Measurements from ENCODE around the gene LTBR. TPM values are rescaled to one million over a fixed set of nuclear protein-coding genes. Genes with fewer than 3 reads are reported as not detected.

LTBR gene
- total RNA-seq, 1 experiment from 2014 or later = 4.8 TPM

DNA sequence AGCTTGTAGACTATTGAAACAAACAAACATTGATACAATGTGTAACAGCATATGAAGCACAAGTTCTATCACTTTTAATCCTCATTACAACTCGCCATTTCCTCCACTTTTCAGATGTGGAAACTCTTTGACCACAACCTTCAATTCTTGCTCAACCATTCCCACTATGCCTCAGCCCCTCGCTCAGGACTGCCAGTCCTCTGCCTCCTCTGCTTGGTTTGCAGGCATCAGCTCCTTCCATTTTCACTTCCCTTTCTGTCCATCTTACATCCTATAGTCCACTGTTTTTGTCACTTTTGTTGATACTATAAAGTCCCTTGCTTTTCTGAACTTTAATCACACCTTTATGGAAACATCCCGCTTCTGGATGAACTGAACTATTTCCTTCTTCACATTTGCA, 32.6 kb downstream of the LTBR start:
- Histone ChIP-seq H4K5ac (ENCODE audit: insufficient read length, low read depth, low read length) (no peak overlapping the region), H3K18ac (ENCODE audit: insufficient read length, low read depth, low read length) (no peak overlapping the region), H2BK120ac (ENCODE audit: low read depth, low read length, poor library complexity, severe bottlenecking) (no peak overlapping the region), H3K14ac (ENCODE audit: insufficient read depth, low read length) (no peak overlapping the region), H3K9me3 (ENCODE audit: control insufficient read depth, low read depth, low read length) (no peaks in the 10 kb centered on the region), H3K4me2 (ENCODE audit: insufficient read depth, insufficient read length, low read length) (no peak overlapping the region), H3K79me2 (ENCODE audit: insufficient read depth, low read length) (no peaks in the 10 kb centered on the region), H2BK5ac (ENCODE audit: insufficient read length, low read length) (no peak overlapping the region), H2AK5ac (ENCODE audit: insufficient read length, low read length) (no peak overlapping the region), H3K79me1 (ENCODE audit: insufficient read depth, low read depth, low read length, poor library complexity, severe bottlenecking) (no peaks in the 10 kb centered on the region), H3K4me1 (ENCODE audit: insufficient read depth, low read length) (no peaks in the 10 kb centered on the region), H3K23me2 (ENCODE audit: insufficient read length, low read depth, low read length, poor library complexity, severe bottlenecking) (no peaks in the 10 kb centered on the region), H3K27ac (ENCODE audit: insufficient read length, low read depth, low read length) (no peak overlapping the region), H2BK12ac (ENCODE audit: insufficient read length, low read depth, low read length) (no peak overlapping the region), H3K27me3 (ENCODE audit: insufficient read depth, low read length) (no peaks in the 10 kb centered on the region), H2AFZ (ENCODE audit: low read length) (no peak overlapping the region), H2BK20ac (ENCODE audit: low read depth, low read length, poor library complexity, severe bottlenecking) (no peak overlapping the region), H3K23ac (ENCODE audit: insufficient read length, low read depth, low read length) (no peak overlapping the region), H3K56ac (ENCODE audit: insufficient read length, low read depth, low read length) (no peak overlapping the region), H4K20me1 (ENCODE audit: control insufficient read depth, insufficient read depth, insufficient read length) (no peaks in the 10 kb centered on the region), H4K8ac (replicated peaks; ENCODE audit: insufficient read length, low read depth, low read length) (no peak overlapping the region), H2BK15ac (ENCODE audit: low read depth, low read length) (no peak overlapping the region), H3T11ph (ENCODE audit: low read length) (no peak overlapping the region), H3K9ac (ENCODE audit: extremely low read depth, insufficient read length, low read length) (no peak overlapping the region), H3K4ac (ENCODE audit: low read depth, low read length) (no peak overlapping the region), H4K91ac (ENCODE audit: insufficient read length, low read depth, low read length) (no peak overlapping the region)
- H3K4me1 Mint-ChIP-seq = peaks cover 2% of the 10 kb centered on the region in 2 experiments; a peak in 1 of 4 replicates
- H3K4me3 Mint-ChIP-seq = no peak overlapping the region
- no peak for DNase-seq
- WGBS (ENCODE audit: extremely low coverage, insufficient read length, low lambda C conversion rate) = no CpG with 5 or more reads among the region's 3 CpGs
- peaks cover 2% of the 10 kb centered on the region for H3K27me3 Mint-ChIP-seq (ENCODE audit: low read depth)
- no peaks in the 10 kb centered on the region for H3K36me3 Mint-ChIP-seq (ENCODE audit: insufficient read depth in 1 of 3, low read depth in 3 of 3)
- no peak overlapping the region for H3K27ac Mint-ChIP-seq
- H3K9me3 Mint-ChIP-seq = no peaks in the 10 kb centered on the region; a peak in 1 of 5 replicates
- TF ChIP-seq, protein P1, sequence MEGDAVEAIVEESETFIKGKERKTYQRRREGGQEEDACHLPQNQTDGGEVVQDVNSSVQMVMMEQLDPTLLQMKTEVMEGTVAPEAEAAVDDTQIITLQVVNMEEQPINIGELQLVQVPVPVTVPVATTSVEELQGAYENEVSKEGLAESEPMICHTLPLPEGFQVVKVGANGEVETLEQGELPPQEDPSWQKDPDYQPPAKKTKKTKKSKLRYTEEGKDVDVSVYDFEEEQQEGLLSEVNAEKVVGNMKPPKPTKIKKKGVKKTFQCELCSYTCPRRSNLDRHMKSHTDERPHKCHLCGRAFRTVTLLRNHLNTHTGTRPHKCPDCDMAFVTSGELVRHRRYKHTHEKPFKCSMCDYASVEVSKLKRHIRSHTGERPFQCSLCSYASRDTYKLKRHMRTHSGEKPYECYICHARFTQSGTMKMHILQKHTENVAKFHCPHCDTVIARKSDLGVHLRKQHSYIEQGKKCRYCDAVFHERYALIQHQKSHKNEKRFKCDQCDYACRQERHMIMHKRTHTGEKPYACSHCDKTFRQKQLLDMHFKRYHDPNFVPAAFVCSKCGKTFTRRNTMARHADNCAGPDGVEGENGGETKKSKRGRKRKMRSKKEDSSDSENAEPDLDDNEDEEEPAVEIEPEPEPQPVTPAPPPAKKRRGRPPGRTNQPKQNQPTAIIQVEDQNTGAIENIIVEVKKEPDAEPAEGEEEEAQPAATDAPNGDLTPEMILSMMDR (conservative IDR thresholded peaks at IDR 0.05) = no peak

Measured in H9 (cell line).